LNCAP (cell line): ENCODE measurements around the gene SPEN.

Experiments used
- CTCF ChIP-seq: fragments of 450-650 bp; IDR thresholded peaks from 2 replicates; pipeline ENCODE4 v1.5.1; 2017; ENCODE audit warnings: mild to moderate bottlenecking

Gene SPEN

GRCh38 chr1:15858672-15859372 lies 11.3 kb downstream of the SPEN start:
- no peak for TF ChIP-seq CTCF

- no peak for TF ChIP-seq CTCF
Observed at GRCh38 chr1:15863156-15863901, 15.8 kb downstream of the SPEN start.

- no peak for TF ChIP-seq CTCF
Observed at GRCh38 chr1:15866721-15867201, 19.3 kb downstream of the SPEN start.

GRCh38 chr1:15867288-15867687 lies 19.8 kb downstream of the SPEN start:
- no peak for TF ChIP-seq CTCF

GRCh38 chr1:15869413-15869812 lies 21.9 kb downstream of the SPEN start:
- no peak for TF ChIP-seq CTCF

- no peak for TF ChIP-seq CTCF
Observed at GRCh38 chr1:15870421-15870820, 22.9 kb downstream of the SPEN start.

- TF ChIP-seq CTCF = no peak
Observed at GRCh38 chr1:15874471-15874870, 27.0 kb downstream of the SPEN start.
